BJ (cell line): ENCODE data around the gene MIER1. TPM values are rescaled to one million over a fixed set of nuclear protein-coding genes. Genes with fewer than 3 reads are reported as not detected.

ENCODE experiments used
- CTCF ChIA-PET: fragments of 350-600 bp; formaldehyde crosslinking; extraction: SDS; loops from one replicate; lab custom pipeline; 2021; ENCODE audit warnings: antibody characterized with exemption, inconsistent platforms; lab: Yijun Ruan, JAX
- POLR2A ChIA-PET: fragments of 300-600 bp; sonication (Branson Sonifier 250); formaldehyde crosslinking; extraction: SDS; loops from one replicate; lab custom pipeline; 2021; ENCODE audit warnings: antibody characterized with exemption; lab: Charles Lee
- DNase-seq: peaks from one replicate; pipeline ENCODE4 v3.0.0-alpha.2; 2011; ENCODE audit warnings: low read depth
- H3K27me3 ChIP-seq: 2 replicates; pipeline ENCODE4 v1.6.0; 2011; ENCODE audit warnings: low read length; ENCODE audit not compliant: control insufficient read depth, insufficient read depth
- H3K36me3 ChIP-seq: 2 replicates; pipeline ENCODE4 v1.5.1; 2011; ENCODE audit warnings: low read length; ENCODE audit not compliant: control insufficient read depth, insufficient read depth
- H3K4me3 ChIP-seq: 2 replicates; pipeline ENCODE4 v1.5.1; 2011; ENCODE audit warnings: low read depth, mild to moderate bottlenecking, control low read depth, low read length
- CTCF ChIP-seq: IDR thresholded peaks from 2 replicates; pipeline ENCODE4 v1.5.1; 2011; ENCODE audit warnings: low read depth, mild to moderate bottlenecking, control low read depth, inconsistent platforms, low read length, moderate library complexity; ENCODE audit not compliant: insufficient read depth
- polyA plus RNA-seq: library from polyadenylated mRNA; depleted of rRNA; stranded (reverse); fragments of >200 nt; gene quantifications from 2 replicates; pipeline ENCODE4 v1.2.3, GENCODE V29; 2011

Gene MIER1
- polyA plus RNA-seq, 1 experiment, result 6.4 TPM

DNA sequence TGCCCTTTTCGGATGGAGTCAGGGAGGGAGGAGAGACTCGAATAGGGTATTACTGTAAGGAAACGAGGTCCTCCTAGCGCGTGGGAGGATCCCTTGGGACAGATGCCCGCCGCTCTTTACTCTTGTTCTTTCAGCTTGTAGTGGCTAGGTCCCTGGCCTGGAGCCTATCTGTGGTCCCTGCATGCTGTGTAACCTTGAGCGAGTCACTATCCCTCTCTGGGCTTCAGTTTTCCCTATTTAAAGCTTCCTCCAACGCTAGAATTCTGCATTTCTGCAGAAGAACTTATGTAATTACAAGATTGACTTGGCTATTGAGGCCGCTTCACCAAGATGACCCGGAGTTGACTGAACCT, 744 bp downstream of the MIER1 start:
- Histone ChIP-seq H3K36me3 (no peaks in the 10 kb centered on the region), H3K4me3 (peak overlapping the region; percentile 66), H3K27me3 (no peaks in the 10 kb centered on the region)
- ChIA-PET CTCF (interaction anchor here (0.6 to 1.4 kb wide), 2 partner anchors 162 to 369 kb away, joined by 3 to 4 read pairs; no protein-coding TSS in a partner anchor), POLR2A (no interaction called here)
- no peak for TF ChIP-seq CTCF
- no peak for DNase-seq

DNA sequence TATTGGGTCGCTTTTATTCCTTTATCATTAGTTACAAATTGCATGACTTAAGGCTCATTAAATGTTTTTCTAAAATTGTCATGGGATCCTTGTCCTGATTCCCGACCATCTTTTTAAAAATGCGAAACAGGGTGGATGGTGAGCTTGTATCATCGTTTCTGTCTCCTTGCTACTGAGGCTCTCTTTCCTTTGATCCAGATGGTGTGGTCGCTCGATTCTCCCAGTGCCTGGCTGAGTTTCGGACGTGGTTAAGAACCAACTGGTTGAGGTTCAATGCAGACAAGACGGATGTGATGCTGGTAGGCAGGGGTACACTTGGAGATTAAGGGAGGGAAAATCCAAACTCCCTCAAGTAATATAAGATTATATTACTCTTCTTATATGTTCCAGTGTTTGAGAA, 1.2 kb downstream of the MIER1 start:
- no peak for TF ChIP-seq CTCF
- Histone ChIP-seq H3K4me3 (peak overlapping the region; percentile 66), H3K27me3 (no peaks in the 10 kb centered on the region), H3K36me3 (no peaks in the 10 kb centered on the region)
- no peak for DNase-seq
- POLR2A ChIA-PET, result no interaction called here
- CTCF ChIA-PET, result interaction anchor here (0.6 kb wide), 1 partner anchor 406 kb away, joined by 4 read pairs; no protein-coding TSS in a partner anchor

DNA sequence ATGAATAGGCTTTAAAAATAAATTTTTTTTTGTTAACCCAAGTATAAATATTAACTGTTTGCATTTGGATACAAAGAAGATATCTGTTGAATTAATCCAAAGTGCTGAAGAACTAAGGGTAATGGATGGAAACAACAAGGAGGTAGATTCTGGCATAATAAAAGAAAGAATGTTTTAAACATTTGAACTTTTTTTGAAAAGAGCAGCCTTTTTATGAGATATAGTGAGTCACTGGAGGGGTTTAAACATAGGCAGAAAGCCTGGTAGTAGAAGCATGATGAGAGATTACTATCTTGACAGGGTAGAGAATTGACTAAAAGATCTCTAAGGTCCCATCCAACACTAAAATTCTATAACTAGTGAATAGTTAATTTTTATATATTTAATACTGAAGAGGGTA, 2.7 kb downstream of the MIER1 start:
- H3K36me3 ChIP-seq, result no peaks in the 10 kb centered on the region
- CTCF ChIA-PET, result no interaction called here
- TF ChIP-seq CTCF, result no peak
- POLR2A ChIA-PET, result no interaction called here
- no peak overlapping the region for H3K4me3 ChIP-seq
- no peaks in the 10 kb centered on the region for H3K27me3 ChIP-seq
- no peak for DNase-seq

- Histone ChIP-seq H3K36me3 (no peaks in the 10 kb centered on the region), H3K4me3 (peak overlapping the region; percentile 84), H3K27me3 (no peaks in the 10 kb centered on the region)
- CTCF ChIA-PET, result no interaction called here
- DNase-seq, result no peak
- POLR2A ChIA-PET, result no interaction called here
- TF ChIP-seq CTCF, result no peak
These were observed 4.4 kb downstream of the MIER1 start for GRCh38 chr1:66929146-66929688.

DNA sequence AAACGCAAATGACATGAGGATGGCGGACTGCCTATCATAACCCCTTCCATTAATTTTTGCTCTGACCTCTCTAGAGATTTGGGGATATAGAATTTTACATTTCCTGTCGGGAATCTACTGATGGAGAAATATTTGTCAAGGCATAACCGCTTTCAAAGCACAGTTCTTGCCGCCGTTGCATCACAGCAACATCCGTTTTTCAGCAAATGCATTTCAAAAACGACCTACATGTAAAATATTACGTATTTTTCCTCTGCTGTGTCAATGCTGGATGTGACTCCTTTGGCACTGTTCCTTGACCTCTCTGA, 4.9 kb downstream of the MIER1 start:
- H3K36me3 ChIP-seq, result no peaks in the 10 kb centered on the region
- H3K27me3 ChIP-seq, result no peaks in the 10 kb centered on the region
- POLR2A ChIA-PET, result no interaction called here
- no peak for TF ChIP-seq CTCF
- no peak for DNase-seq
- CTCF ChIA-PET, result no interaction called here
- H3K4me3 ChIP-seq, result peak overlapping the region; percentile 84
